Nephron (organoid): ENCODE data around the gene CRACR2B.

Experiments used
- H3K27ac Mint-ChIP-seq, 3 experiments: 2 replicates each; pipeline ENCODE4 v1.8.0; 2020; ENCODE audit warnings: mixed read lengths in 3 of 3, mild to moderate bottlenecking in 2 of 3, moderate library complexity in 1 of 3
- H3K27me3 Mint-ChIP-seq: 2 replicates; pipeline ENCODE4 v1.8.0; 2021; ENCODE audit warnings: low read depth, mild to moderate bottlenecking, moderate library complexity, mixed read lengths
- H3K36me3 Mint-ChIP-seq: 2 replicates; pipeline ENCODE4 v1.8.0; 2020; ENCODE audit warnings: low read depth, mixed read lengths
- H3K4me1 Mint-ChIP-seq: 2 replicates; pipeline ENCODE4 v1.8.0; 2020; ENCODE audit warnings: mixed read lengths
- H3K4me3 Mint-ChIP-seq, 3 experiments: 2 replicates each; pipeline ENCODE4 v1.8.0; 2020; ENCODE audit warnings: mild to moderate bottlenecking in 3 of 3, mixed read lengths in 3 of 3, moderate library complexity in 2 of 3
- H3K9me3 Mint-ChIP-seq: 2 replicates; pipeline ENCODE4 v1.8.0; 2020; ENCODE audit warnings: mixed read lengths
- TF ChIP-seq, protein P1 (sequence below), 3 experiments: fragments of 200-600 bp; sonication (generic); IDR thresholded peaks; one replicate each; pipeline ENCODE4 v1.5.0; 2021; ENCODE audit warnings: antibody characterized with exemption in 3 of 3; ENCODE audit not compliant: unreplicated experiment in 3 of 3

Gene CRACR2B

GRCh38 chr11:863023-863909 lies 35.5 kb downstream of the CRACR2B start:
- no peaks in the 10 kb centered on the region for H3K9me3 Mint-ChIP-seq
- peak overlapping the region; percentile 32 to 61 (median 55) for H3K4me3 Mint-ChIP-seq
- H3K27me3 Mint-ChIP-seq, result no peaks in the 10 kb centered on the region
- TF ChIP-seq, protein P1, sequence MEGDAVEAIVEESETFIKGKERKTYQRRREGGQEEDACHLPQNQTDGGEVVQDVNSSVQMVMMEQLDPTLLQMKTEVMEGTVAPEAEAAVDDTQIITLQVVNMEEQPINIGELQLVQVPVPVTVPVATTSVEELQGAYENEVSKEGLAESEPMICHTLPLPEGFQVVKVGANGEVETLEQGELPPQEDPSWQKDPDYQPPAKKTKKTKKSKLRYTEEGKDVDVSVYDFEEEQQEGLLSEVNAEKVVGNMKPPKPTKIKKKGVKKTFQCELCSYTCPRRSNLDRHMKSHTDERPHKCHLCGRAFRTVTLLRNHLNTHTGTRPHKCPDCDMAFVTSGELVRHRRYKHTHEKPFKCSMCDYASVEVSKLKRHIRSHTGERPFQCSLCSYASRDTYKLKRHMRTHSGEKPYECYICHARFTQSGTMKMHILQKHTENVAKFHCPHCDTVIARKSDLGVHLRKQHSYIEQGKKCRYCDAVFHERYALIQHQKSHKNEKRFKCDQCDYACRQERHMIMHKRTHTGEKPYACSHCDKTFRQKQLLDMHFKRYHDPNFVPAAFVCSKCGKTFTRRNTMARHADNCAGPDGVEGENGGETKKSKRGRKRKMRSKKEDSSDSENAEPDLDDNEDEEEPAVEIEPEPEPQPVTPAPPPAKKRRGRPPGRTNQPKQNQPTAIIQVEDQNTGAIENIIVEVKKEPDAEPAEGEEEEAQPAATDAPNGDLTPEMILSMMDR (IDR thresholded peaks at IDR 0.05; ENCODE audit: unreplicated experiment in 3 of 3), result no peak
- no peaks in the 10 kb centered on the region for H3K36me3 Mint-ChIP-seq
- H3K27ac Mint-ChIP-seq, result peak overlapping the region; percentile 88 to 92 (median 90)
- H3K4me1 Mint-ChIP-seq, result peaks cover 19% of the 10 kb centered on the region

DNA sequence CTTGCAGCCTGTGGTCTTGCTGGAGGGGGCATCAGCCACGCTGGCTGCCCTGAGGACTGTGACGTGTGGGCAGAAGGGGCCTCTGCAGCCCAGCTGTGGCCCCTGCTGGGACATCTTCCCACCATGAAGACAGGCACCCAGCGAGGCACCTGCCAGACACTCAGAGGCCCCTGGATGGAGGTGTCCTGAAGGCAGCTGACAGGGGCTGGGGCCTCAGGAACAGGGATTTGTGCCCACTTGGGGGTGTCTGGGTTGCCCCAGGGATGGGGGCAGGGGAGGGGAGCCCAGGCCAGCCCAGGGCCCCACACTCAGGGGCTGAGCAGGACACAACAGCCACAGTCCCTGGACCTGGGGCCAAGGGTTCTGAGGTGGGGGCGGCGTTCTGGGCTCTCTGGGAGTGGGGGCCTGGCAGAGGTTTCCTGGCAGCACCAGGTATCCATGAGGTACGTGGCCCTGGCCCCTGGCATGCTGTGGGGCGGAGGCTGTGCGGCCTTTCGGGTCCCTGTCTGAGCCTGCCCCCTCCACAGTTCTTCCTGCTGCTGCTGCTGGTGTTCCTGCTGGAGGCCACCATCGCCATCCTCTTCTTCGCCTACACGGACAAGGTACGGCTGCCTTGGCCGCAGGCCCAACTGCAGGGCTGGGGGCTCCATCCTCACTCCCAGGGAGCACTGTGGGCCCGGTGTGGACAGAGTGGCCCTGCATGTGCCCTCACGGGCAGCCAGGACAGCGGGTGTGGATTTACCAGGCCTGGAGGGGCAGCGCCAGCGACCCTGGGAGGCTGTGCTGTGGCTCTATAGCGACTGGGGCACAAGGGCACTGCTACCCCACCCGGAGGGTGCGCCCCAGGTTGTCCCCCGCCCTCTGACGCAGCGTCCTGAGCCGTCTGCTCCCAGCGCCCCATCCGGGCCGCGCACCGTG lies 36.5 kb downstream of the CRACR2B start:
- peaks cover 19% of the 10 kb centered on the region for H3K4me1 Mint-ChIP-seq
- H3K27ac Mint-ChIP-seq, result peak overlapping the region; percentile 41 to 92 (median 90)
- H3K9me3 Mint-ChIP-seq, result no peaks in the 10 kb centered on the region
- TF ChIP-seq, protein P1 (IDR thresholded peaks at IDR 0.05; ENCODE audit: unreplicated experiment in 3 of 3), result no peak
- H3K27me3 Mint-ChIP-seq, result no peaks in the 10 kb centered on the region
- H3K4me3 Mint-ChIP-seq, result no peak overlapping the region
- no peaks in the 10 kb centered on the region for H3K36me3 Mint-ChIP-seq

DNA sequence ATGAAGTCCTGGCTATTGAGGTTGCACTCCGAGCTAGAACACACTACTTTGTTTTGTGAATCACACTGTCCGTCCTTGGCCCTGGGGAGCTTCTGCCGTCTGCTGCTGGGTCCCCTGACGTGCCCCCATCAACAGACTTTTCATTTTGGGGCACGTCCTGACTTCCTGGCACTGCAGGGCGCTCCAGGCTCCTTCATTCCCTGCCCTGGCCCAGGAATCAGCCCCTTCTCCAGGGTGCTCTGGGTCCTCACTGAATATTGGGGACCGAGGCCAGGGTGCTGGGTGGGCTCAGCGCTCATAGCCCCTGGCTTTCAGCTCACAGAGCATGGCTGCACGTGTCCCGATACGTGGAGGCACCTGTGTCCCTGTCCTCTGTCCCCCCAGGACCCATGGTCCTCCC lies 37.2 kb downstream of the CRACR2B start:
- TF ChIP-seq, protein P1 (IDR thresholded peaks at IDR 0.05; ENCODE audit: unreplicated experiment in 3 of 3), result no peak
- no peaks in the 10 kb centered on the region for H3K9me3 Mint-ChIP-seq
- H3K27me3 Mint-ChIP-seq, result no peaks in the 10 kb centered on the region

DNA sequence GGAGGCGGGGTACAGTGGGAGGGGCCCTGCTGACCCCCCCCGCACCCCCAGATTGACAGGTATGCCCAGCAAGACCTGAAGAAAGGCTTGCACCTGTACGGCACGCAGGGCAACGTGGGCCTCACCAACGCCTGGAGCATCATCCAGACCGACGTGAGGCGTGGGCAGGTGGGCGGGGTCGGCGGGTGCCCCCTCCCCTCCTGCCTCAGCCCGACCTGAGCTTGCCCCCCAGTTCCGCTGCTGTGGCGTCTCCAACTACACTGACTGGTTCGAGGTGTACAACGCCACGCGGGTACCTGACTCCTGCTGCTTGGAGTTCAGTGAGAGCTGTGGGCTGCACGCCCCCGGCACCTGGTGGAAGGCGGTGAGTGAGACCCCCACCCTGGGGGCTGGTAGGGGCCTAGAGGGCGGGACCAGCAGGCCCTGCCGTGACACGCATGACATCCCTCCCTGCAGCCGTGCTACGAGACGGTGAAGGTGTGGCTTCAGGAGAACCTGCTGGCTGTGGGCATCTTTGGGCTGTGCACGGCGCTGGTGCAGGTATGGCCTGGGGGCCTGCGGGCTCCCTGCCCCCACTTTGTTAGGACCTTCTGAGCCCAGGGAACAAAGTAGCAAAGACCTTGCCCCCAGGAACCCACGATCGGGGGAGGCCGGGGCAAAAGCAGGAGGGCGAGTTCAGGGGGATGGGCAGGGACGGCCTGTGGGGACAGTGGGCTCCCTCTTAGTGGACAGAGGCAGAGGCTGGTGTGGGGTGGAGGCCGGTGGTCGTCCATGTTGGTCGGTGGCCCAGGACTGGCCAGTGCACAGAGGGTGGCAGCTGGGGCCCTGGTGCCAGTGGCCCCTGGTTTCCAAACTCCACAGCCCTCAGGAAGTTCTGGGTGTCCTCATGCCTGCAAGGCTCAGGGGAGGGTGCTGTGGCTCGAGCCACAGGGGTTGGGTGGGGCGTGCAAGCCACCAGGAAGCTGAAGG lies 38.0 kb downstream of the CRACR2B start:
- Mint-ChIP-seq H3K27ac (no peak overlapping the region), H3K9me3 (no peaks in the 10 kb centered on the region), H3K27me3 (no peaks in the 10 kb centered on the region), H3K36me3 (no peaks in the 10 kb centered on the region), H3K4me3 (no peak overlapping the region), H3K4me1 (peaks cover 12% of the 10 kb centered on the region)
- TF ChIP-seq, protein P1 (IDR thresholded peaks at IDR 0.05; ENCODE audit: unreplicated experiment in 3 of 3), result no peak

More for the DNA sequence above, 37.2 kb downstream of the CRACR2B start:
- Mint-ChIP-seq H3K4me1 (peaks cover 13% of the 10 kb centered on the region), H3K4me3 (no peak overlapping the region), H3K27ac (peak overlapping the region; percentile 40 to 69 (median 68)), H3K36me3 (no peaks in the 10 kb centered on the region)

- Mint-ChIP-seq H3K4me3 (no peak overlapping the region), H3K27me3 (no peaks in the 10 kb centered on the region)
These were observed 38.8 kb downstream of the CRACR2B start for GRCh38 chr11:866481-866880.

More at GRCh38 chr11:866481-866880, 38.8 kb downstream of the CRACR2B start:
- no peaks in the 10 kb centered on the region for H3K36me3 Mint-ChIP-seq
- no peak overlapping the region for H3K27ac Mint-ChIP-seq
- H3K9me3 Mint-ChIP-seq, result no peaks in the 10 kb centered on the region
- TF ChIP-seq, protein P1 (IDR thresholded peaks at IDR 0.05; ENCODE audit: unreplicated experiment in 3 of 3), result no peak
- H3K4me1 Mint-ChIP-seq, result peaks cover 11% of the 10 kb centered on the region
